Panc1 (cell line): ENCODE results near the gene MRPS23. TPM values are rescaled to one million over a fixed set of nuclear protein-coding genes. Genes with fewer than 3 reads are reported as not detected.

Experiments used
- ATAC-seq: fragments of 200-7000 bp; cut with Tn5 transposase; 2 replicates; pipeline ENCODE4 v1.9.1; 2020; ENCODE audit warnings: mild to moderate bottlenecking, moderate library complexity
- BruUV-seq: library from RNA; stranded (reverse); fragments of 400-500 nt; replicated peaks from 2 replicates; lab custom pipeline; 2021; lab: Mats Ljungman, UMichigan
- CTCF ChIA-PET: fragments of 300-600 bp; sonication (Branson Sonifier 250); formaldehyde crosslinking; loops from one replicate; lab custom pipeline; 2022; ENCODE audit warnings: antibody characterized with exemption; lab: Charles Lee
- POLR2A ChIA-PET: fragments of 300-600 bp; sonication (Branson Sonifier 250); formaldehyde crosslinking; loops from one replicate; lab custom pipeline; 2022; ENCODE audit warnings: antibody characterized with exemption; lab: Charles Lee
- DNase-seq: peaks from one replicate; pipeline ENCODE4 v3.0.0-alpha.2; 2010; ENCODE audit warnings: low read depth, low spot score
- H3K27ac ChIP-seq: 2 replicates; pipeline ENCODE4 v1.5.1; 2011; ENCODE audit warnings: mild to moderate bottlenecking, low read length, inconsistent platforms
- H3K27me3 ChIP-seq: fragments of 200-500 bp; sonication (Bioruptor generic); 2 replicates; pipeline ENCODE4 v1.6.0; 2014; ENCODE audit warnings: low read length, inconsistent platforms; ENCODE audit not compliant: control insufficient read depth, insufficient read depth
- H3K36me3 ChIP-seq: fragments of 200-500 bp; sonication (Bioruptor generic); 2 replicates; pipeline ENCODE4 v1.5.1; 2014; ENCODE audit warnings: inconsistent platforms, mild to moderate bottlenecking, low read length, moderate library complexity; ENCODE audit not compliant: control insufficient read depth, insufficient read depth
- H3K4me1 ChIP-seq: 2 replicates; pipeline ENCODE4 v1.5.1; 2011; ENCODE audit warnings: inconsistent platforms, mild to moderate bottlenecking, low read length, moderate library complexity; ENCODE audit not compliant: control insufficient read depth, insufficient read depth
- H3K4me3 ChIP-seq, 2 experiments: 2 replicates each; pipeline ENCODE4 v1.5.1; 2011 to 2012; ENCODE audit warnings: low read depth in 2 of 2, low read length in 2 of 2, mild to moderate bottlenecking in 2 of 2, inconsistent platforms in 1 of 2, moderate library complexity in 1 of 2
- H3K9me3 ChIP-seq: fragments of 200-500 bp; sonication (Bioruptor generic); 2 replicates; pipeline ENCODE4 v1.5.1; 2014; ENCODE audit warnings: low read depth, mild to moderate bottlenecking, inconsistent platforms, low read length, moderate library complexity; ENCODE audit not compliant: control insufficient read depth, insufficient read depth
- CTCF ChIP-seq: fragments of 450-650 bp; IDR thresholded peaks from 2 replicates; pipeline ENCODE4 v1.5.1; 2017; ENCODE audit warnings: mild to moderate bottlenecking
- POLR2AphosphoS5 ChIP-seq: IDR thresholded peaks from 2 replicates; pipeline ENCODE4 v1.6.1; 2012; ENCODE audit warnings: mild to moderate bottlenecking, low read depth, low read length, moderate library complexity
- SIN3A ChIP-seq: IDR thresholded peaks from 2 replicates; pipeline ENCODE4 v1.6.1; 2012; ENCODE audit warnings: low read depth, mild to moderate bottlenecking, low read length, moderate library complexity, borderline replicate concordance; ENCODE audit not compliant: insufficient read depth
- TCF7L2 ChIP-seq: IDR thresholded peaks from 2 replicates; pipeline ENCODE4 v1.6.1; 2011; ENCODE audit warnings: mild to moderate bottlenecking, low read depth, low read length, inconsistent platforms
- in situ Hi-C: cut with HindIII; loops from 2 replicates; pipeline ENCODE4 v1.10.0; 2016; ENCODE audit warnings: low sequenced_read_pairs, low pct_unique_long_range_greater_than_20kb
- intact Hi-C: fragments of 100-400 bp; cut with micrococcal nuclease; formaldehyde crosslinking; loops from one replicate; pipeline ENCODE4 v1.10.0; 2022; ENCODE audit not compliant: unreplicated experiment
- total RNA-seq: library from RNA; stranded (reverse); gene quantifications from one replicate; pipeline ENCODE4 v1.2.1, GENCODE V29; 2021; ENCODE audit not compliant: unreplicated experiment
- TF ChIP-seq, protein P1 (sequence below), 2 experiments: IDR thresholded peaks; 2 replicates each; pipeline ENCODE4 v1.6.1; 2011 to 2012; ENCODE audit warnings: low read depth in 2 of 2, control low read depth in 1 of 2, low read length in 1 of 2, mild to moderate bottlenecking in 1 of 2, moderate library complexity in 1 of 2; ENCODE audit not compliant: insufficient read depth in 1 of 2

The MRPS23 gene
- total RNA-seq, 1 experiment from 2014 or later: 85.4 TPM

- no peak overlapping the region for H3K4me3 ChIP-seq
- H3K36me3 ChIP-seq: no peaks in the 10 kb centered on the region
- CTCF ChIA-PET: no interaction called here
- no peaks in the 10 kb centered on the region for H3K4me1 ChIP-seq
- no peak for DNase-seq
- H3K27me3 ChIP-seq: peaks cover 6% of the 10 kb centered on the region
- ATAC-seq: no peak
- no peak overlapping the region for H3K27ac ChIP-seq
- no peaks in the 10 kb centered on the region for H3K9me3 ChIP-seq
- in situ Hi-C loops (no loop called here), intact Hi-C loops (no loop called here)
- no TSS peak for BruUV-seq
- POLR2A ChIA-PET: no interaction called here
- TF ChIP-seq TCF7L2: no peak
- TF ChIP-seq CTCF: no peak
- no peak for TF ChIP-seq SIN3A
- TF ChIP-seq, protein P1, sequence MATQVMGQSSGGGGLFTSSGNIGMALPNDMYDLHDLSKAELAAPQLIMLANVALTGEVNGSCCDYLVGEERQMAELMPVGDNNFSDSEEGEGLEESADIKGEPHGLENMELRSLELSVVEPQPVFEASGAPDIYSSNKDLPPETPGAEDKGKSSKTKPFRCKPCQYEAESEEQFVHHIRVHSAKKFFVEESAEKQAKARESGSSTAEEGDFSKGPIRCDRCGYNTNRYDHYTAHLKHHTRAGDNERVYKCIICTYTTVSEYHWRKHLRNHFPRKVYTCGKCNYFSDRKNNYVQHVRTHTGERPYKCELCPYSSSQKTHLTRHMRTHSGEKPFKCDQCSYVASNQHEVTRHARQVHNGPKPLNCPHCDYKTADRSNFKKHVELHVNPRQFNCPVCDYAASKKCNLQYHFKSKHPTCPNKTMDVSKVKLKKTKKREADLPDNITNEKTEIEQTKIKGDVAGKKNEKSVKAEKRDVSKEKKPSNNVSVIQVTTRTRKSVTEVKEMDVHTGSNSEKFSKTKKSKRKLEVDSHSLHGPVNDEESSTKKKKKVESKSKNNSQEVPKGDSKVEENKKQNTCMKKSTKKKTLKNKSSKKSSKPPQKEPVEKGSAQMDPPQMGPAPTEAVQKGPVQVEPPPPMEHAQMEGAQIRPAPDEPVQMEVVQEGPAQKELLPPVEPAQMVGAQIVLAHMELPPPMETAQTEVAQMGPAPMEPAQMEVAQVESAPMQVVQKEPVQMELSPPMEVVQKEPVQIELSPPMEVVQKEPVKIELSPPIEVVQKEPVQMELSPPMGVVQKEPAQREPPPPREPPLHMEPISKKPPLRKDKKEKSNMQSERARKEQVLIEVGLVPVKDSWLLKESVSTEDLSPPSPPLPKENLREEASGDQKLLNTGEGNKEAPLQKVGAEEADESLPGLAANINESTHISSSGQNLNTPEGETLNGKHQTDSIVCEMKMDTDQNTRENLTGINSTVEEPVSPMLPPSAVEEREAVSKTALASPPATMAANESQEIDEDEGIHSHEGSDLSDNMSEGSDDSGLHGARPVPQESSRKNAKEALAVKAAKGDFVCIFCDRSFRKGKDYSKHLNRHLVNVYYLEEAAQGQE (IDR thresholded peaks at IDR 0.05; ENCODE audit: insufficient read depth in 1 of 2, low read depth in 2 of 2, low read length in 1 of 2): no peak
- TF ChIP-seq POLR2AphosphoS5: no peak
Measured at GRCh38 chr17:57806167-57806830, 43.5 kb downstream of the MRPS23 start.

- TF ChIP-seq TCF7L2: no peak
- no peak for TF ChIP-seq SIN3A
- TF ChIP-seq, protein P1 (IDR thresholded peaks at IDR 0.05; ENCODE audit: insufficient read depth in 1 of 2, low read depth in 2 of 2, low read length in 1 of 2): no peak
- TF ChIP-seq POLR2AphosphoS5: no peak
- no peak for TF ChIP-seq CTCF
- Histone ChIP-seq H3K36me3 (no peaks in the 10 kb centered on the region), H3K9me3 (no peaks in the 10 kb centered on the region), H3K4me1 (no peaks in the 10 kb centered on the region), H3K27ac (no peak overlapping the region), H3K27me3 (no peaks in the 10 kb centered on the region; the same call in none of the 2 replicates), H3K4me3 (no peak overlapping the region)
- ATAC-seq (no peak), DNase-seq (no peak)
- CTCF ChIA-PET: no interaction called here
- intact Hi-C loops: no loop called here
- no TSS peak for BruUV-seq
- in situ Hi-C loops: no loop called here
- POLR2A ChIA-PET: interaction anchor here (0.6 kb wide), 1 partner anchor 738 kb away, joined by 10 read pairs; no protein-coding TSS in a partner anchor
Measured at GRCh38 chr17:57803021-57803420, 46.8 kb downstream of the MRPS23 start.
